Measurements from ENCODE around the gene CDKAL1. TPM values are rescaled to one million over a fixed set of nuclear protein-coding genes. Genes with fewer than 3 reads are reported as not detected.

CDKAL1 gene
- total and polyA plus RNA-seq, 2 experiments from 2014 or later: 14.4 to 19.5 TPM

DNA sequence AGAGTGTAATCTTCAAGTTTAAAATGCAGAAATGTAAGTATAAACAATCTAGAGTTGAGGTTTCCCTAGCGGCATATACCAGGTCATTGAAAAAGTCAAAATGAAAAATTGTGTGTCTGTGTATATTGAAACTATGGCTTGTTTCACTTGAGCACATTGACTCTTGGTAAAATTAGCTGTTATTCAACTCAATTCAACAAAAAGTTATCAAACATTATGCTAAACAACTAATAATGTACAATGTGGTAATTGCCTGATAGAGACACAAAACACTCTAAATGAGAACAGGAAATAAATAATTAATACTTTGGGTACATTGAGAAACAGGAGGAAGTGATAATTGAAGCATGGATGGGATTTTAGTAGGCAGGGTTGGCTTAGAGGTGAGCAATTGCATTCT lies 444.8 kb downstream of the CDKAL1 start:
- 84% methylated on average over 1 of the region's 1 CpG for WGBS (ENCODE audit: low lambda C conversion rate, missing lambda C conversion rate)
- H3K4me3 ChIP-seq: no peak overlapping the region

GRCh38 chr6:20983961-20984360 lies 449.7 kb downstream of the CDKAL1 start:
- 95% methylated on average over 5 of the region's 5 CpGs for whole genome bisulfite sequencing (ENCODE audit: low lambda C conversion rate, missing lambda C conversion rate)
- no peaks in the 10 kb centered on the region for H3K9me3 ChIP-seq (ENCODE audit: low read depth)
- no peaks in the 10 kb centered on the region for H4K20me1 ChIP-seq (ENCODE audit: insufficient read depth, poor library complexity, severe bottlenecking)
- H3K36me3 ChIP-seq (replicated peaks; ENCODE audit: insufficient read depth, low read depth): no peaks in the 10 kb centered on the region
- H3K4me3 ChIP-seq: no peak overlapping the region
- H3K27me3 ChIP-seq: no peaks in the 10 kb centered on the region
- no peak overlapping the region for H3K27ac ChIP-seq
- TF ChIP-seq, protein P1, sequence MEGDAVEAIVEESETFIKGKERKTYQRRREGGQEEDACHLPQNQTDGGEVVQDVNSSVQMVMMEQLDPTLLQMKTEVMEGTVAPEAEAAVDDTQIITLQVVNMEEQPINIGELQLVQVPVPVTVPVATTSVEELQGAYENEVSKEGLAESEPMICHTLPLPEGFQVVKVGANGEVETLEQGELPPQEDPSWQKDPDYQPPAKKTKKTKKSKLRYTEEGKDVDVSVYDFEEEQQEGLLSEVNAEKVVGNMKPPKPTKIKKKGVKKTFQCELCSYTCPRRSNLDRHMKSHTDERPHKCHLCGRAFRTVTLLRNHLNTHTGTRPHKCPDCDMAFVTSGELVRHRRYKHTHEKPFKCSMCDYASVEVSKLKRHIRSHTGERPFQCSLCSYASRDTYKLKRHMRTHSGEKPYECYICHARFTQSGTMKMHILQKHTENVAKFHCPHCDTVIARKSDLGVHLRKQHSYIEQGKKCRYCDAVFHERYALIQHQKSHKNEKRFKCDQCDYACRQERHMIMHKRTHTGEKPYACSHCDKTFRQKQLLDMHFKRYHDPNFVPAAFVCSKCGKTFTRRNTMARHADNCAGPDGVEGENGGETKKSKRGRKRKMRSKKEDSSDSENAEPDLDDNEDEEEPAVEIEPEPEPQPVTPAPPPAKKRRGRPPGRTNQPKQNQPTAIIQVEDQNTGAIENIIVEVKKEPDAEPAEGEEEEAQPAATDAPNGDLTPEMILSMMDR (IDR thresholded peaks at IDR 0.05; ENCODE audit: poor library complexity): no peak
- TF ChIP-seq EZH2 (IDR thresholded peaks at IDR 0.05; ENCODE audit: borderline replicate concordance) (no peak), EZH2phosphoT487 (IDR thresholded peaks at IDR 0.05; ENCODE audit: low read depth, severe bottlenecking, unreplicated experiment) (no peak)
- H3K4me2 ChIP-seq: no peak overlapping the region
- H3K9me2 ChIP-seq (replicated peaks; ENCODE audit: insufficient read depth): no peaks in the 10 kb centered on the region
- H2AFZ ChIP-seq: no peak overlapping the region
- DNase-seq (ENCODE audit: low spot score): no peak
- H3K79me2 ChIP-seq: no peaks in the 10 kb centered on the region
- no peaks in the 10 kb centered on the region for H3K4me1 ChIP-seq (ENCODE audit: insufficient read depth)

More for the DNA sequence above, 444.8 kb downstream of the CDKAL1 start:
- TF ChIP-seq EZH2 (IDR thresholded peaks at IDR 0.05; ENCODE audit: borderline replicate concordance): no peak
- no peak for TF ChIP-seq EZH2phosphoT487 (IDR thresholded peaks at IDR 0.05; ENCODE audit: low read depth, severe bottlenecking, unreplicated experiment)
- TF ChIP-seq, protein P1 (IDR thresholded peaks at IDR 0.05; ENCODE audit: poor library complexity): no peak
- Histone ChIP-seq H3K9me2 (replicated peaks; ENCODE audit: insufficient read depth) (no peaks in the 10 kb centered on the region), H3K79me2 (no peaks in the 10 kb centered on the region), H4K20me1 (ENCODE audit: insufficient read depth, poor library complexity, severe bottlenecking) (no peaks in the 10 kb centered on the region), H3K36me3 (replicated peaks; ENCODE audit: insufficient read depth, low read depth) (no peaks in the 10 kb centered on the region), H2AFZ (no peak overlapping the region), H3K27ac (no peak overlapping the region), H3K9me3 (ENCODE audit: low read depth) (no peaks in the 10 kb centered on the region), H3K4me1 (ENCODE audit: insufficient read depth) (no peaks in the 10 kb centered on the region), H3K4me2 (no peak overlapping the region), H3K27me3 (no peaks in the 10 kb centered on the region)
- no peak for DNase-seq (ENCODE audit: low spot score)

GRCh38 chr6:20985821-20986220 lies 451.6 kb downstream of the CDKAL1 start:
- Histone ChIP-seq H3K79me2 (no peaks in the 10 kb centered on the region), H3K9me3 (ENCODE audit: low read depth) (no peaks in the 10 kb centered on the region), H3K27ac (no peak overlapping the region), H3K9me2 (replicated peaks; ENCODE audit: insufficient read depth) (no peaks in the 10 kb centered on the region), H2AFZ (no peak overlapping the region), H3K27me3 (no peaks in the 10 kb centered on the region), H3K36me3 (replicated peaks; ENCODE audit: insufficient read depth, low read depth) (no peaks in the 10 kb centered on the region), H3K4me3 (no peak overlapping the region), H3K4me1 (ENCODE audit: insufficient read depth) (no peaks in the 10 kb centered on the region), H3K4me2 (no peak overlapping the region), H4K20me1 (ENCODE audit: insufficient read depth, poor library complexity, severe bottlenecking) (no peaks in the 10 kb centered on the region)
- no peak for TF ChIP-seq EZH2phosphoT487 (IDR thresholded peaks at IDR 0.05; ENCODE audit: low read depth, severe bottlenecking, unreplicated experiment)
- no peak for TF ChIP-seq EZH2 (IDR thresholded peaks at IDR 0.05; ENCODE audit: borderline replicate concordance)
- TF ChIP-seq, protein P1 (IDR thresholded peaks at IDR 0.05; ENCODE audit: poor library complexity): no peak
- no peak for DNase-seq (ENCODE audit: low spot score)
- WGBS (ENCODE audit: low lambda C conversion rate, missing lambda C conversion rate): 91% methylated on average over 1 of the region's 1 CpG

GRCh38 chr6:20991910-20992309 lies 457.7 kb downstream of the CDKAL1 start:
- TF ChIP-seq, protein P1 (IDR thresholded peaks at IDR 0.05; ENCODE audit: poor library complexity): no peak
- TF ChIP-seq EZH2 (IDR thresholded peaks at IDR 0.05; ENCODE audit: borderline replicate concordance): no peak
- no peak overlapping the region for H3K4me2 ChIP-seq
- no peaks in the 10 kb centered on the region for H3K36me3 ChIP-seq (replicated peaks; ENCODE audit: insufficient read depth, low read depth)
- DNase-seq (ENCODE audit: low spot score): no peak
- no peak overlapping the region for H2AFZ ChIP-seq
- H3K9me2 ChIP-seq (replicated peaks; ENCODE audit: insufficient read depth): no peaks in the 10 kb centered on the region
- H3K27ac ChIP-seq: no peak overlapping the region
- 93% methylated on average over 2 of the region's 2 CpGs for WGBS (ENCODE audit: low lambda C conversion rate, missing lambda C conversion rate)
- H4K20me1 ChIP-seq (ENCODE audit: insufficient read depth, poor library complexity, severe bottlenecking): no peaks in the 10 kb centered on the region
- no peaks in the 10 kb centered on the region for H3K4me1 ChIP-seq (ENCODE audit: insufficient read depth)
- H3K79me2 ChIP-seq: no peaks in the 10 kb centered on the region
- H3K9me3 ChIP-seq (ENCODE audit: low read depth): no peaks in the 10 kb centered on the region
- no peak overlapping the region for H3K4me3 ChIP-seq
- no peaks in the 10 kb centered on the region for H3K27me3 ChIP-seq

All from hepatocyte (in vitro differentiated cells).